Choroid plexus epithelial cell (primary cell): Measurements from ENCODE around the gene KDM5B.

Source experiments
- DNase-seq: peaks from one replicate; pipeline ENCODE4 v3.0.0-alpha.2; 2010; ENCODE audit warnings: low read depth
- H3K4me3 ChIP-seq: 2 replicates; pipeline ENCODE4 v1.5.1; 2011; ENCODE audit warnings: low read depth, mild to moderate bottlenecking, control low read depth, low read length, moderate library complexity
- CTCF ChIP-seq: conservative IDR thresholded peaks from 2 replicates; pipeline ENCODE4 v1.5.1; 2011; ENCODE audit warnings: low read depth, mild to moderate bottlenecking, control low read depth, inconsistent platforms, low read length, moderate library complexity

Gene KDM5B

GRCh38 chr1:202713110-202713509 is 95.1 kb downstream of the KDM5B start:
- DNase-seq, result no peak
- no peak for TF ChIP-seq CTCF
- H3K4me3 ChIP-seq, result no peak overlapping the region

- H3K4me3 ChIP-seq, result no peak overlapping the region
- no peak for DNase-seq
- TF ChIP-seq CTCF, result no peak
Measured at GRCh38 chr1:202711949-202712635, 96.1 kb downstream of the KDM5B start.

- H3K4me3 ChIP-seq, result peak within 1 kb of the TSS; percentile 23
- DNase-seq, result peak; percentile 25
- TF ChIP-seq CTCF, result no peak
Measured at GRCh38 chr1:202710070-202711045, 97.9 kb downstream of the KDM5B start, which contains the start of gene SYT2. SYT2 (minus strand) TSS chr1:202710454; CDS start chr1:202605772, 104,682 bp downstream.

GRCh38 chr1:202709276-202710041 is 98.8 kb downstream of the KDM5B start:
- no peak for DNase-seq
- no peak overlapping the region for H3K4me3 ChIP-seq
- no peak for TF ChIP-seq CTCF

- DNase-seq, result no peak
- H3K4me3 ChIP-seq, result no peak overlapping the region
- no peak for TF ChIP-seq CTCF
Measured at GRCh38 chr1:202708456-202709275, 99.6 kb downstream of the KDM5B start.

GRCh38 chr1:202706851-202707250 is 101.4 kb downstream of the KDM5B start:
- DNase-seq, result no peak
- H3K4me3 ChIP-seq, result no peak overlapping the region
- TF ChIP-seq CTCF, result no peak
